ENCODE measurements around the gene AHNAK2.

DNA sequence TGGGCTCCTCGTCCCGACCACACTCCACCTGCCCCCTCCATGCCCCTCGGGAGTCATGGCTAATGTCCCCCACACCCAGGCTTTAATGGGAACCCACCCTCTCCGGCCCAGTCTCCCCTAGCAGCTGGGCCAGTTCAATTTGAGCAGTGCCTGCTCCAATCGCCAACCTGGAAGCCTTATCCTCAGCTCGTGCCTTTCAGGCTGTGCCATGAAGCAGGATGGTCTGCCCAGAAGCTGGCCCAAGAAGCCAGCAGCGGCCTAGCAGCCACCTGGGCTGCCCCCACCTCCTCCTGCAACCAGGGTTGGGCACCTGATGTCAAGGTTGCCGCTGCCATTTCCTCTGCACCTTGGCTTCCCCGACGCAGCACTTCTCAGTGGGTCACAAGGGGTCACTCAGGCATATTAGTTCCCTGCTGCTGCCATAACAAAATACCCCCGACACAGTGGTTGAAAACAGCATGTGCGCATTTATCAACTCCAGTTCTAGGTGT is 5.1 kb upstream of the AHNAK2 start:
- TF ChIP-seq KLF16 (tag by site-specific recombination; IDR thresholded peaks at IDR 0.05), result no peak
- no peak for TF ChIP-seq REPIN1 (tag by site-specific recombination; IDR thresholded peaks at IDR 0.05; ENCODE audit: low read depth)
- TF ChIP-seq, protein P1, sequence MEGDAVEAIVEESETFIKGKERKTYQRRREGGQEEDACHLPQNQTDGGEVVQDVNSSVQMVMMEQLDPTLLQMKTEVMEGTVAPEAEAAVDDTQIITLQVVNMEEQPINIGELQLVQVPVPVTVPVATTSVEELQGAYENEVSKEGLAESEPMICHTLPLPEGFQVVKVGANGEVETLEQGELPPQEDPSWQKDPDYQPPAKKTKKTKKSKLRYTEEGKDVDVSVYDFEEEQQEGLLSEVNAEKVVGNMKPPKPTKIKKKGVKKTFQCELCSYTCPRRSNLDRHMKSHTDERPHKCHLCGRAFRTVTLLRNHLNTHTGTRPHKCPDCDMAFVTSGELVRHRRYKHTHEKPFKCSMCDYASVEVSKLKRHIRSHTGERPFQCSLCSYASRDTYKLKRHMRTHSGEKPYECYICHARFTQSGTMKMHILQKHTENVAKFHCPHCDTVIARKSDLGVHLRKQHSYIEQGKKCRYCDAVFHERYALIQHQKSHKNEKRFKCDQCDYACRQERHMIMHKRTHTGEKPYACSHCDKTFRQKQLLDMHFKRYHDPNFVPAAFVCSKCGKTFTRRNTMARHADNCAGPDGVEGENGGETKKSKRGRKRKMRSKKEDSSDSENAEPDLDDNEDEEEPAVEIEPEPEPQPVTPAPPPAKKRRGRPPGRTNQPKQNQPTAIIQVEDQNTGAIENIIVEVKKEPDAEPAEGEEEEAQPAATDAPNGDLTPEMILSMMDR (tag by site-specific recombination; IDR thresholded peaks at IDR 0.05), result no peak
- TF ChIP-seq SP7 (tag by site-specific recombination; IDR thresholded peaks at IDR 0.05), result no peak
- TF ChIP-seq ZNF426 (tag by site-specific recombination; IDR thresholded peaks at IDR 0.05), result no peak
- TF ChIP-seq, protein P2, sequence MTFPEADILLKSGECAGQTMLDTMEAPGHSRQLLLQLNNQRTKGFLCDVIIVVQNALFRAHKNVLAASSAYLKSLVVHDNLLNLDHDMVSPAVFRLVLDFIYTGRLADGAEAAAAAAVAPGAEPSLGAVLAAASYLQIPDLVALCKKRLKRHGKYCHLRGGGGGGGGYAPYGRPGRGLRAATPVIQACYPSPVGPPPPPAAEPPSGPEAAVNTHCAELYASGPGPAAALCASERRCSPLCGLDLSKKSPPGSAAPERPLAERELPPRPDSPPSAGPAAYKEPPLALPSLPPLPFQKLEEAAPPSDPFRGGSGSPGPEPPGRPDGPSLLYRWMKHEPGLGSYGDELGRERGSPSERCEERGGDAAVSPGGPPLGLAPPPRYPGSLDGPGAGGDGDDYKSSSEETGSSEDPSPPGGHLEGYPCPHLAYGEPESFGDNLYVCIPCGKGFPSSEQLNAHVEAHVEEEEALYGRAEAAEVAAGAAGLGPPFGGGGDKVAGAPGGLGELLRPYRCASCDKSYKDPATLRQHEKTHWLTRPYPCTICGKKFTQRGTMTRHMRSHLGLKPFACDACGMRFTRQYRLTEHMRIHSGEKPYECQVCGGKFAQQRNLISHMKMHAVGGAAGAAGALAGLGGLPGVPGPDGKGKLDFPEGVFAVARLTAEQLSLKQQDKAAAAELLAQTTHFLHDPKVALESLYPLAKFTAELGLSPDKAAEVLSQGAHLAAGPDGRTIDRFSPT (tag by site-specific recombination; IDR thresholded peaks at IDR 0.05), result no peak
- no peak for TF ChIP-seq ZNF37A (tag by site-specific recombination; IDR thresholded peaks at IDR 0.05)

Measured in HEK293 (cell line).